HS-27A (cell line): ENCODE data around the gene TNXB.
"Not testable (repeated sequence)": the region's sequence is repeated elsewhere in the genome, so short reads cannot be mapped to it uniquely, and the experiment has no call there.

ENCODE experiments used
- DNase-seq: peaks from one replicate; pipeline ENCODE4 v3.0.0-alpha.2; 2012; ENCODE audit warnings: low read depth, missing footprints

TNXB gene

DNA sequence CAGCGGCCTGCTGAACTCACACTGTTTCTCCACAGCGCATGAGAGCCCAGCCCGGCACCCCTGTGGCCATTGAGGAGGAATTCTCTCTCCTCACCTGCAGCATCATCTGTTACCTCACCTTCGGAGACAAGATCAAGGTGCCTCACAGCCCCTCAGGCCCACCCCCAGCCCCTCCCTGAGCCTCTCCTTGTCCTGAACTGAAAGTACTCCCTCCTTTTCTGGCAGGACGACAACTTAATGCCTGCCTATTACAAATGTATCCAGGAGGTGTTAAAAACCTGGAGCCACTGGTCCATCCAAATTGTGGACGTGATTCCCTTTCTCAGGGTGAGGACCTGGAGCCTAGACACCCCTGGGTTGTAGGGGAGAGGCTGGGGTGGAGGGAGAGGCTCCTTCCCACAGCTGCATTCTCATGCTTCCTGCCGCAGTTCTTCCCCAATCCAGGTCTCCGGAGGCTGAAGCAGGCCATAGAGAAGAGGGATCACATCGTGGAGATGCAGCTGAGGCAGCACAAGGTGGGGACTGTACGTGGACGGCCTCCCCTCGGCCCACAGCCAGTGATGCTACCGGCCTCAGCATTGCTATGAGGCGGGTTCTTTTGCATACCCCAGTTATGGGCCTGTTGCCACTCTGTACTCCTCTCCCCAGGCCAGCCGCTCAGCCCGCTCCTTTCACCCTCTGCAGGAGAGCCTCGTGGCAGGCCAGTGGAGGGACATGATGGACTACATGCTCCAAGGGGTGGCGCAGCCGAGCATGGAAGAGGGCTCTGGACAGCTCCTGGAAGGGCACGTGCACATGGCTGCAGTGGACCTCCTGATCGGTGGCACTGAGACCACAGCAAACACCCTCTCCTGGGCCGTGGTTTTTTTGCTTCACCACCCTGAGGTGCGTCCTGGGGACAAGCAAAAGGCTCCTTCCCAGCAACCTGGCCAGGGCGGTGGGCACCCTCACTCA, 69.5 kb downstream of the TNXB start:
- DNase-seq = not testable (repeated sequence)

DNA sequence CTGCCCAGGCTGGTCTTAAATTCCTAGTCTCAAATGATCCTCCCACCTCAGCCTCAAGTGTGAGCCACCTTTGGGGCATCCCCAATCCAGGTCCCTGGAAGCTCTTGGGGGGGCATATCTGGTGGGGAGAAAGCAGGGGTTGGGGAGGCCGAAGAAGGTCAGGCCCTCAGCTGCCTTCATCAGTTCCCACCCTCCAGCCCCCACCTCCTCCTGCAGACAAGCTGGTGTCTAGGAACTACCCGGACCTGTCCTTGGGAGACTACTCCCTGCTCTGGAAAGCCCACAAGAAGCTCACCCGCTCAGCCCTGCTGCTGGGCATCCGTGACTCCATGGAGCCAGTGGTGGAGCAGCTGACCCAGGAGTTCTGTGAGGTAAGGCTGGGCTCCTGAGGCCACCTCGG, 70.3 kb downstream of the TNXB start:
- DNase-seq = not testable (repeated sequence)

DNA sequence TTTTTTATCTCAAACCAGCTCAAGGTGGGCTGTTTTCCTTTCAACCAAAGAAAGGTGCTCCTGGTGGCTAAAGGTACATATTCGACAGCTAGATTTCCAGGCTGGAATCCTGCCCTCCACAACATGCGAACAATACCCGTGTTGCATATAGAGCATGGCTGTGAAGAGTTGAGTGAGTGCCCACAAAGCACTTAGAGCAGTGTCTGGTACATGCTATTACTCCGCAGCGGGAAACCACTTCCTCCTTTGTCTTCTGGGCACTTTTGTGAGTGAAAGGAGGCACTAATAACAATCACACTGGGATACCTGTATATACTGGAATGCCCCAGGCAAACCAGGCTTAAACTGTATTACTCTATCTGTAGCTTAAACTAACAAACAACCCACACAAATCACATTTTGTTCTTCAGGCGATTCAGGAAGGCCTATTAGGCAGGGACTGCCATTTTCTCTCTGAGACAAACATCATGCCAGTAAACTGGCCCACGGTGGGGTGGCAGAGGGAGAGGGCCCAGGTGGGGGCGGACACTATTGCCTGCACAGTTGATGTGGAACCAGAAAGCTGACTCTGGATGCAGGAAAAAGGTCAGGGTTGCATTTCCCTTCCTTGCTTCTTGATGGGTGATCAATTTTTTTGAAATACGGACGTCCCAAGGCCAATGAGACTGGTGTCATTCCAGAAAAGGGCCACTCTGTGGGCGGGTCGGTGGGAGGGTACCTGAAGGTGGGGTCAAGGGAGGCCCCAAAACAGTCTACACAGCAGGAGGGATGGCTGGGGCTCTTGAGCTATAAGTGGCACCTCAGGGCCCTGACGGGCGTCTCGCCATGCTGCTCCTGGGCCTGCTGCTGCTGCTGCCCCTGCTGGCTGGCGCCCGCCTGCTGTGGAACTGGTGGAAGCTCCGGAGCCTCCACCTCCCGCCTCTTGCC, 71.3 kb downstream of the TNXB start, which contains the start of gene CYP21A2:
Gene CYP21A2, plus strand, starts transcription at position 818 of the 927 bp plus-strand sequence. Its CDS starts 8 bp downstream, at position 826.
- DNase-seq = not testable (repeated sequence)

DNA sequence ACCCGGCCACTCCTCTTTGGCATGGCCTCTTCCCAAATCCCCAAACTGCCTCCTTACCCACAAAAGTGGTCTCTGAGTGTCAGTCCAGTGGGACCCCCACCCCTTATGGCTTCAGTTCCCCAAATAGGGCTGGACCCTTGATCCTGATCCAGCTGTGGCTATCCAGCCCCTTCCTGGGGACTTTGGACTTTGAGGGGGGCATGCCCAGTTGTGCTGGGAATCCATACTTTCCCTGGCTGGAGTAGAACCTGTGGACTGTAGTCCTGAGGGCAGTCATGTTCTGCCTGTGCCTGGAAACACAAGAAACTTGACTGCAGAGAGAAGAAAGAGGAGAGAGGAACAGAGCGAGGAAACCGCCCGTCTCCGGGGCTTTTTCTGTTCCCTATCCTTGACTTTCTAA, 72.0 kb downstream of the TNXB start:
- not testable (repeated sequence) for DNase-seq

DNA sequence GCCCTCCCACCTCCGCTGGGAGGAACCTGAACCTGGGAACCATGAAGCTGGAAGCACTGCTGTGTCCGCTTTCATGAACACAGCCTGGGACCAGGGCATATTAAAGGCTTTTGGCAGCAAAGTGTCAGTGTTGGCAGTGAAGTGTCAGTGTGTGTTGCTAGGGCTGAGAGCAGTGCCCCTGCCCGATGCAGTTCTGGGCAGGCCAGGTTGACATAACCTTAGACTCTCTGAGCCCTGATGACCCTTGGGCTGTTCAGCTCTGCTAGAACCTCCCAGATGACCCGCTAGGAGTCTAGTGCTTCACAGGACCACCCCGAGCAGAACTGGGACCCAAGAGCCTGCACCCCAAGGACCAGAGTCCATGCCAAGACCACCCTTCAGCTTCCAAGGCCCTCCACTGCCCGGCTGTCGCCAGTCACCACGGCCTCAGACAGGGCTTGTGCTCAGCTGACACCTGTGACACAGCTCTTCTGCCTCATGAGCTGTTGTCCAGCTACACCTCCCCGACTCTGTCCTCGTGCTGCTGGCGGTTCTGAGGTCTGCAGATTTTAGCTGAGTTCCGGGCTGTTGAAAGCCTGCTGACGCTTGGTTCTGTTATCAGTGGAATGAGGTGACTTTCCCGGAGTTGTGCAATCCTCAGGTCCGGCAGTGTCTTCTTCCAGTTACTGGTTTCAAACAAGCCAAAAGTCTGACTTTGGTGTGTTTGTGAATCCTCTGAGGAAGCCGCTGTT, 73.7 kb downstream of the TNXB start:
- DNase-seq = not testable (repeated sequence)

- not testable (repeated sequence) for DNase-seq
These were observed 79.6 kb downstream of the TNXB start for GRCh38 chr6:32029553-32029952.

- not testable (repeated sequence) for DNase-seq
These were observed 80.5 kb downstream of the TNXB start for GRCh38 chr6:32028631-32029030.

GRCh38 chr6:32022100-32022499, 87.0 kb downstream of the TNXB start:
- DNase-seq = not testable (repeated sequence)

- not testable (repeated sequence) for DNase-seq
These were observed 94.6 kb downstream of the TNXB start, which contains the start of gene C4B for GRCh38 chr6:32014547-32014946. Gene C4B, plus strand, starts transcription at chr6:32014795. Its CDS starts 51 bp downstream, at chr6:32014846.

- not testable (repeated sequence) for DNase-seq
These were observed 95.4 kb downstream of the TNXB start for GRCh38 chr6:32013738-32014137.

DNA sequence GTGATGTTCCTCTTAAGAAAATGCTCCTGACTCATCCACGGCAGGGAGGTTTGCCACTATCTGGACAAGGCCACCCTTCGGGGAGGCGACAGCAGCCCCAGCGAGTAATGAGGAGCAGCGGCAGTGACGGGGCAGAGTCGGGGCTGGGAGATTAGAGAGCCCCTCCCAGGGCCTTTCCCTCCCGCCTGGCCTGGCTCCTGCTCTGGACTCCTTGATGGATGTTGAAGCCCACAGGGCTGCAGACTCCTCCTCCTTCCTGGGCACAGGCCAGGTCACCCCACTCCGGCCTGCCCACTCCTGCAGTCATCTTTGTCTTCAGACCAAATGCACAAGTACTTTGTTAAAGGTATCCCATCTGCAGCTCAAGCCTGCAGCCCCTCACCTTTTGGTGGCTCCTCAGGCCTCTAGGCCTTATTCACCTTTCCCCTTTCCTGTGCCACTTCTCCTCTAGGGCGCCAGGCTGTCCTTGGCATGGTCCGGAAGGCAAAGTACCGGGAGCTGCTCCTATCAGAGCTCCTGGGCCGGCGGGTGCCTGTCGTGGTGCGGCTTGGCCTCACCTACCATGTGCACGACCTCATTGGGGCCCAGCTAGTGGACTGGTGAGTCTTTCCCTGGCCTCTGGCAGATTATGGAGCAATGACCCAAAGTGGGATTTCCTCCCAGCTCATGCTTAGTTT, 96.1 kb downstream of the TNXB start:
- not testable (repeated sequence) for DNase-seq

GRCh38 chr6:32010856-32011530, 98.1 kb downstream of the TNXB start:
- DNase-seq = not testable (repeated sequence)

GRCh38 chr6:32009537-32009936, 99.6 kb downstream of the TNXB start:
- not testable (repeated sequence) for DNase-seq

- DNase-seq = not testable (repeated sequence)
These were observed 100.5 kb downstream of the TNXB start for GRCh38 chr6:32008616-32009015.

DNA sequence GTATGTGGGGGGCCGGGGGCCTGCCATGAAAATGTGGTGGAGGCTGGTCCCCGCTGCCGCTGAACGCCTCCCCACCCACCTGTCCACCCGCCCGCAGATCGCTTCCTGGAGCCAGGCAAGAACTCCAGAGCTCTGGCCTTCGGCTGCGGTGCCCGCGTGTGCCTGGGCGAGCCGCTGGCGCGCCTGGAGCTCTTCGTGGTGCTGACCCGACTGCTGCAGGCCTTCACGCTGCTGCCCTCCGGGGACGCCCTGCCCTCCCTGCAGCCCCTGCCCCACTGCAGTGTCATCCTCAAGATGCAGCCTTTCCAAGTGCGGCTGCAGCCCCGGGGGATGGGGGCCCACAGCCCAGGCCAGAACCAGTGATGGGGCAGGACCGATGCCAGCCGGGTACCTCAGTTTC, 101.1 kb downstream of the TNXB start:
- DNase-seq = not testable (repeated sequence)

GRCh38 chr6:32007086-32007485, 102.1 kb downstream of the TNXB start:
- DNase-seq = not testable (repeated sequence)

GRCh38 chr6:32005991-32006529, 103.1 kb downstream of the TNXB start:
- not testable (repeated sequence) for DNase-seq

GRCh38 chr6:32005538-32005880, 103.6 kb downstream of the TNXB start:
- DNase-seq = not testable (repeated sequence)

GRCh38 chr6:32004864-32005537, 104.1 kb downstream of the TNXB start:
- DNase-seq = not testable (repeated sequence)
